NT2/D1 (cell line): ENCODE measurements around the gene MYLK.

Experiments
- DNase-seq: peaks from one replicate; pipeline ENCODE4 v3.0.0-alpha.2; 2011; ENCODE audit warnings: low read depth, low spot score
- H3K27me3 ChIP-seq: 2 replicates; pipeline ENCODE4 v1.6.0; 2011; ENCODE audit warnings: mild to moderate bottlenecking; ENCODE audit not compliant: insufficient read length, insufficient read depth
- H3K36me3 ChIP-seq: 2 replicates; pipeline ENCODE4 v1.6.1; 2011; ENCODE audit warnings: mild to moderate bottlenecking, low read length, mixed read lengths; ENCODE audit not compliant: insufficient read depth, insufficient read length
- H3K4me1 ChIP-seq: 2 replicates; pipeline ENCODE4 v1.5.1; 2011; ENCODE audit not compliant: insufficient read depth, insufficient read length
- H3K4me3 ChIP-seq: 2 replicates; pipeline ENCODE4 v1.5.1; 2011; ENCODE audit warnings: low read depth; ENCODE audit not compliant: insufficient read length
- H3K9ac ChIP-seq: 2 replicates; pipeline ENCODE4 v1.6.0; 2011; ENCODE audit warnings: low read depth; ENCODE audit not compliant: insufficient read length
- H3K9me3 ChIP-seq: 2 replicates; pipeline ENCODE4 v1.5.1; 2011; ENCODE audit warnings: mild to moderate bottlenecking, low read length; ENCODE audit not compliant: insufficient read depth
- SUZ12 ChIP-seq: IDR thresholded peaks from 2 replicates; pipeline ENCODE4 v1.6.1; 2011; ENCODE audit not compliant: insufficient read length, insufficient read depth; ENCODE audit errors: extremely low read depth
- YY1 ChIP-seq: IDR thresholded peaks from 2 replicates; pipeline ENCODE4 v1.6.1; 2011; ENCODE audit not compliant: insufficient read length, insufficient read depth
- ZNF274 ChIP-seq: IDR thresholded peaks from 2 replicates; pipeline ENCODE4 v1.6.1; 2011; ENCODE audit warnings: mild to moderate bottlenecking, low read depth, low read length

MYLK gene

DNA sequence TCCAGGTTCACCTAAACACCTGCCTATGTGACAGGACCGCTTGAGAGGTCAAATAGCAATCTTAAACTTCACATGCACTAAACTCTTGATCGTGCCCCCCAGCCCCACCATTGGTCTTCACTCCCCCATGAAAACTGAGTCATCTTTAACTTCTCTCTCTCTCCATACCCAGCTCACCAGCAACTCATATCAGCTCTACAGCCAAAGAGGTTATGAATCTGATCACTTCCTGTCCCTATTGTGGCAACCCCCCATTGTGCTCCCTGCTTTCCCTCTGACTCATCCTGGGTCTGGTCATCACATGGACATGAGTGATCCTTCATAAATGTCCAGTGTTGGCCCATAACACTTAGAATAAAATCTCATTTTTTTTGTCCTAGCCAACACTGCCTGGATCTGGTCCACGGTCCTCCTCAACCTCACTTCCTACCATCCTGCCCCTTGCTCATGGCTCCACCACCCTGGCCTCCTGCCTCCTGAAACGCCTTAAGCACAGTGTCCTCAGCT lies 195.8 kb downstream of the MYLK start:
- Histone ChIP-seq H3K27me3 (no peaks in the 10 kb centered on the region), H3K4me3 (no peak overlapping the region), H3K36me3 (no peaks in the 10 kb centered on the region), H3K9me3 (no peaks in the 10 kb centered on the region), H3K9ac (no peak overlapping the region), H3K4me1 (peaks cover under 1% of the 10 kb centered on the region)
- TF ChIP-seq YY1 (no peak), SUZ12 (no peak), ZNF274 (no peak)
- no peak for DNase-seq

DNA sequence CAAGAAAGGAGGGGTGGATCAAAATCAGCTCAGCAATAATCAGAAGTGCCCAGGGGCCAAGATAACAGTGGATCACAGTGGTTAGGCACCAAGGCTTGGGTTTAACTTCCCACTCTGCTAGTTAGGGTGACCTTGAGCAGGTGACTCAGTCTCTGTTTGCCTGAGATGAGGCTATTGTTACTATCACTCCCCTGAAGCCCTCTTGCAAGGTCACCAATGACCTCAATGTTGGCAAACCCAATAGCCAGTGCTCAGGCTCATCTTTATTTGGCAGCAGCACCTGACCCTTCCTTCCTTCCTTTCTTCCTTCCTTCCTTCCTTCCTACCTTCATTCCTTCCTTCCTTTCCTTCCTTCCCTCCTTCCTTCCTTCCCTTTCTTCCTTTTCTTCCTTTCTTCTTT lies 196.8 kb downstream of the MYLK start:
- Histone ChIP-seq H3K27me3 (no peaks in the 10 kb centered on the region), H3K9me3 (no peaks in the 10 kb centered on the region), H3K36me3 (peaks cover 5% of the 10 kb centered on the region), H3K4me1 (peaks cover 5% of the 10 kb centered on the region), H3K4me3 (no peak overlapping the region), H3K9ac (no peak overlapping the region)
- TF ChIP-seq SUZ12 (no peak), YY1 (no peak), ZNF274 (no peak)
- no peak for DNase-seq

DNA sequence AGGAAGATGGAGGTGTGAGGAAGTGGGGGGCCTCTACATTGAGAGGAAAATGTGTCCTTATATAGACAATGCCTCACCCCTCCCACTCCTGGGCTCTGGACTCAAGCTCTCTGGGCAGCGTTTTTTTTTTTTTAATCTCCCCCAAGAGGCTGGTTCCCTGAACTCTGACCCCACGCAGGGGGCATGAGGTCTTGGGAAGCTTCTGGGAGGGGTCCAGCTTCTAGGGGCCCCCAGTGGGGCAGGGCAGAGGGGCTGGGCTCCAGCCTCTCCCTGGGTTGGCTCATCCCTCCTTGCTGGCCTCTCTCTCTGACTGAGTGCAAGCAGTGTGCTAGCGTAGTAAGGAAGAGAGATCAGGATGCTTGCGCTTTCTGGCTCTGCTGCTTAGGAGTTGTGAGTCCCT lies 197.9 kb downstream of the MYLK start:
- H3K9me3 ChIP-seq, result no peaks in the 10 kb centered on the region
- H3K9ac ChIP-seq, result no peak overlapping the region
- no peak for DNase-seq
- peaks cover 5% of the 10 kb centered on the region for H3K4me1 ChIP-seq
- H3K4me3 ChIP-seq, result no peak overlapping the region
- peaks cover 13% of the 10 kb centered on the region for H3K36me3 ChIP-seq
- no peaks in the 10 kb centered on the region for H3K27me3 ChIP-seq
- TF ChIP-seq YY1 (no peak), ZNF274 (no peak), SUZ12 (no peak)

GRCh38 chr3:123685780-123686179 lies 198.4 kb downstream of the MYLK start:
- Histone ChIP-seq H3K27me3 (no peaks in the 10 kb centered on the region), H3K36me3 (peaks cover 16% of the 10 kb centered on the region), H3K4me1 (peaks cover 5% of the 10 kb centered on the region), H3K9me3 (no peaks in the 10 kb centered on the region), H3K9ac (no peak overlapping the region), H3K4me3 (no peak overlapping the region)
- TF ChIP-seq ZNF274 (no peak), YY1 (no peak), SUZ12 (no peak)
- no peak for DNase-seq

DNA sequence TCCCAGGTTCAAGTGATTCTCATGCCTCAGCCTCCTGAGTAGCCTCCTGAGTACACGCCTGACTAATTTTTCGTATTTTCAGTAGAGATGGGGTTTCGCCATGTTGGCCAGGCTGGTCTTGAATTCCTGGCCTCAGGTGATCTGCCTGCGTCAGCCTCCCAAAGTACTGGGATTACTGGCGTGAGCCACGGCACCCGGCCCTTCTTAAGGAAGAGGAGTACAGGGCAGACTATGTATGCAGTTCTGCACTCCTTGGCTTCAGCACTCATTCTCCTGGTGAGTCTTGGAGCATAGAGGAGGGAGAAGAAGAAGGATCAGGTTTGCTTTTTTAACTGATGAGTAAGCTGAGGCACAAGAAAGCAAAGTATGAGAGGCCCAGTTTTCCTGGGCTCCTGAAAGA lies 199.5 kb downstream of the MYLK start:
- TF ChIP-seq SUZ12 (no peak), YY1 (no peak), ZNF274 (no peak)
- DNase-seq, result no peak
- no peaks in the 10 kb centered on the region for H3K9me3 ChIP-seq
- no peak overlapping the region for H3K9ac ChIP-seq
- no peak overlapping the region for H3K4me3 ChIP-seq
- H3K4me1 ChIP-seq, result peaks cover 5% of the 10 kb centered on the region
- H3K36me3 ChIP-seq, result peaks cover 22% of the 10 kb centered on the region
- no peaks in the 10 kb centered on the region for H3K27me3 ChIP-seq

DNA sequence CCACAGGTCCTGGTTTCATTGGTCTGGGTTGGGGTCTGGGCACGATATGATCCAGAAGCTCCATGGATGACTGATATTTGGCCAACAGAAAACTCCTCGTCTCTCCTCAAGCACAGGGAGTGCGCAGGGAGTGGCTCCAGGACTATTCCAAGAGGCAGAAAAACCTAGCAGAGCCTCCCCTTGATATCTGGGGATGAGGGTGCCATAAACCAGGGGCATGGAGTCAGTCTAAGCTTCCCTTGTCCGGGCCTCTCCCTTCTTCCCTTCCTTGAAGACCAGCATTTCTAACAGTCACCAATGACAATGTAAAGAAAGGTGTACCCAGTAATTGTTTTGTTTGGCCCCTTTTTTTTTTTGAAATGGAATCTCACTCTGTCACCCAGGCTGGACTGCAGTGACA lies 199.9 kb downstream of the MYLK start:
- no peak overlapping the region for H3K9ac ChIP-seq
- H3K36me3 ChIP-seq, result peaks cover 23% of the 10 kb centered on the region
- no peak for DNase-seq
- H3K27me3 ChIP-seq, result no peaks in the 10 kb centered on the region
- H3K9me3 ChIP-seq, result no peaks in the 10 kb centered on the region
- H3K4me3 ChIP-seq, result no peak overlapping the region
- TF ChIP-seq ZNF274, result no peak
- no peak for TF ChIP-seq YY1
- no peak for TF ChIP-seq SUZ12
- H3K4me1 ChIP-seq, result peaks cover 5% of the 10 kb centered on the region

GRCh38 chr3:123683505-123684154 lies 200.5 kb downstream of the MYLK start:
- peaks cover 5% of the 10 kb centered on the region for H3K4me1 ChIP-seq
- DNase-seq, result no peak
- no peak overlapping the region for H3K4me3 ChIP-seq
- H3K9ac ChIP-seq, result no peak overlapping the region
- H3K36me3 ChIP-seq, result peaks cover 23% of the 10 kb centered on the region
- no peaks in the 10 kb centered on the region for H3K9me3 ChIP-seq
- no peak for TF ChIP-seq YY1
- no peak for TF ChIP-seq ZNF274
- TF ChIP-seq SUZ12, result no peak
- no peaks in the 10 kb centered on the region for H3K27me3 ChIP-seq
